IMR-90 (cell line): ENCODE measurements around the gene DCP2. TPM values are rescaled to one million over a fixed set of nuclear protein-coding genes. Genes with fewer than 3 reads are reported as not detected.

Source experiments
- ATAC-seq: fragments of 200-7000 bp; cut with Tn5 transposase; 2 replicates; pipeline ENCODE4 v1.9.1; 2020; ENCODE audit warnings: low read depth, mild to moderate bottlenecking, moderate library complexity
- BruUV-seq: library from RNA; stranded (reverse); fragments of 400-500 nt; replicated peaks from 2 replicates; lab custom pipeline; 2021; lab: Mats Ljungman, UMichigan
- CTCF ChIA-PET: fragments of 300-600 bp; formaldehyde crosslinking; extraction: SDS; loops from one replicate; lab custom pipeline; 2021; ENCODE audit warnings: antibody characterized with exemption; lab: Yijun Ruan, JAX
- POLR2A ChIA-PET: fragments of 300-600 bp; sonication (Branson Sonifier 250); formaldehyde crosslinking; loops from one replicate; lab custom pipeline; 2022; ENCODE audit warnings: antibody characterized with exemption; ENCODE audit not compliant: unreplicated experiment; lab: Charles Lee
- DNase-seq: peaks from one replicate; pipeline ENCODE4 v3.0.0; 2013
- H2AFZ ChIP-seq: replicated peaks from 2 replicates; pipeline ENCODE3; 2013; ENCODE audit warnings: low read length, mild to moderate bottlenecking; ENCODE audit not compliant: poor library complexity
- H2AK5ac ChIP-seq: 2 replicates; pipeline ENCODE4 v1.6.1; 2013; ENCODE audit warnings: low read depth, low read length, inconsistent platforms
- H2AK9ac ChIP-seq: replicated peaks from 2 replicates; pipeline ENCODE3; 2013; ENCODE audit warnings: mild to moderate bottlenecking, low read depth, low read length, moderate library complexity; ENCODE audit not compliant: poor library complexity
- H2BK120ac ChIP-seq: 2 replicates; pipeline ENCODE4 v1.6.1; 2013; ENCODE audit warnings: low read depth, low read length, inconsistent platforms
- H2BK15ac ChIP-seq: 3 replicates; pipeline ENCODE4 v1.6.1; 2013; ENCODE audit warnings: low read depth, low read length, inconsistent platforms
- H2BK20ac ChIP-seq: 2 replicates; pipeline ENCODE4 v1.6.1; 2013; ENCODE audit warnings: low read depth, mild to moderate bottlenecking, inconsistent platforms, low read length, moderate library complexity
- H2BK5ac ChIP-seq: 2 replicates; pipeline ENCODE4 v1.6.1; 2013; ENCODE audit warnings: mild to moderate bottlenecking, low read depth, low read length, inconsistent platforms; ENCODE audit not compliant: poor library complexity, severe bottlenecking
- H3K14ac ChIP-seq: replicated peaks from 2 replicates; pipeline ENCODE4 v1.6.1; 2013; ENCODE audit warnings: low read depth, low read length, inconsistent platforms
- H3K18ac ChIP-seq: 2 replicates; pipeline ENCODE4 v1.6.1; 2013; ENCODE audit warnings: low read depth, low read length, control low read depth
- H3K23ac ChIP-seq: 2 replicates; pipeline ENCODE4 v1.6.1; 2013; ENCODE audit warnings: low read depth, low read length, inconsistent platforms
- H3K27ac ChIP-seq: 2 replicates; pipeline ENCODE4 v1.5.1; 2013; ENCODE audit warnings: mild to moderate bottlenecking, control low read depth, low read length; ENCODE audit not compliant: insufficient read depth
- H3K27me3 ChIP-seq: 2 replicates; pipeline ENCODE4 v1.6.1; 2013; ENCODE audit warnings: low read length; ENCODE audit not compliant: control insufficient read depth, insufficient read depth
- H3K36me3 ChIP-seq: 2 replicates; pipeline ENCODE4 v1.6.1; 2013; ENCODE audit warnings: low read length, mixed read lengths; ENCODE audit not compliant: control insufficient read depth, insufficient read depth
- H3K4ac ChIP-seq: 2 replicates; pipeline ENCODE4 v1.6.1; 2013; ENCODE audit warnings: low read depth, low read length, inconsistent platforms
- H3K4me1 ChIP-seq: 2 replicates; pipeline ENCODE4 v1.6.1; 2013; ENCODE audit warnings: low read length, mixed read lengths; ENCODE audit not compliant: control insufficient read depth, insufficient read depth
- H3K4me2 ChIP-seq: 2 replicates; pipeline ENCODE4 v1.6.1; 2013; ENCODE audit warnings: low read depth, mild to moderate bottlenecking, control low read depth, low read length, moderate library complexity
- H3K4me3 ChIP-seq: 2 replicates; pipeline ENCODE4 v1.5.1; 2013; ENCODE audit warnings: low read depth, mild to moderate bottlenecking, control low read depth, low read length, moderate library complexity; ENCODE audit not compliant: insufficient read depth
- H3K56ac ChIP-seq: 2 replicates; pipeline ENCODE4 v1.6.1; 2013; ENCODE audit warnings: low read length, inconsistent platforms; ENCODE audit not compliant: insufficient read depth; ENCODE audit errors: extremely low read depth
- H3K79me1 ChIP-seq, 2 experiments: 2 replicates each; pipeline ENCODE4 v1.6.1; 2013; ENCODE audit warnings: low read length in 2 of 2, inconsistent platforms in 1 of 2, low read depth in 1 of 2
- H3K9ac ChIP-seq: 2 replicates; pipeline ENCODE4 v1.6.1; 2013; ENCODE audit warnings: low read depth, low read length, control low read depth
- H3K9me1 ChIP-seq: 2 replicates; pipeline ENCODE4 v1.6.1; 2013; ENCODE audit warnings: low read length, inconsistent platforms; ENCODE audit not compliant: insufficient read depth
- H3K9me3 ChIP-seq: 2 replicates; pipeline ENCODE4 v1.6.1; 2013; ENCODE audit warnings: low read length; ENCODE audit not compliant: control insufficient read depth, insufficient read depth
- H4K20me1 ChIP-seq: 2 replicates; pipeline ENCODE4 v1.6.1; 2013; ENCODE audit warnings: low read length, inconsistent platforms; ENCODE audit not compliant: insufficient read depth
- H4K5ac ChIP-seq: 2 replicates; pipeline ENCODE4 v1.6.1; 2013; ENCODE audit warnings: mild to moderate bottlenecking, low read depth, low read length, control low read depth
- H4K8ac ChIP-seq, 2 experiments: 2 replicates each; pipeline ENCODE4 v1.6.1; 2013; ENCODE audit warnings: low read depth in 2 of 2, low read length in 2 of 2, control low read depth in 1 of 2, inconsistent platforms in 1 of 2
- H4K91ac ChIP-seq: 2 replicates; pipeline ENCODE4 v1.6.1; 2013; ENCODE audit warnings: low read depth, low read length, inconsistent platforms; ENCODE audit not compliant: insufficient read depth
- BHLHE40 ChIP-seq: fragments of 150-350 bp; IDR thresholded peaks from 2 replicates; pipeline ENCODE4 v1.6.1; 2016; ENCODE audit warnings: mild to moderate bottlenecking, low read depth, low read length
- CEBPB ChIP-seq: IDR thresholded peaks from 2 replicates; pipeline ENCODE4 v1.6.1; 2012; ENCODE audit warnings: low read depth, low read length, improper control_type of control experiment
- CTCF ChIP-seq: conservative IDR thresholded peaks from 2 replicates; pipeline ENCODE4 v1.5.1; 2012; ENCODE audit warnings: mild to moderate bottlenecking, low read depth, low read length, improper control_type of control experiment
- ELK1 ChIP-seq: fragments of 150-350 bp; IDR thresholded peaks from 2 replicates; pipeline ENCODE4 v1.6.1; 2016; ENCODE audit warnings: low read depth, mild to moderate bottlenecking, low read length, moderate library complexity, borderline replicate concordance
- MAZ ChIP-seq: IDR thresholded peaks from 2 replicates; pipeline ENCODE4 v1.6.1; 2012; ENCODE audit warnings: low read depth, mild to moderate bottlenecking, low read length, improper control_type of control experiment, moderate library complexity, borderline replicate concordance
- MXI1 ChIP-seq: IDR thresholded peaks from 2 replicates; pipeline ENCODE4 v1.6.1; 2012; ENCODE audit warnings: low read depth, mild to moderate bottlenecking, low read length, moderate library complexity, borderline replicate concordance
- RCOR1 ChIP-seq: IDR thresholded peaks from 2 replicates; pipeline ENCODE4 v1.6.1; 2012; ENCODE audit warnings: mild to moderate bottlenecking, low read length, improper control_type of control experiment; ENCODE audit not compliant: insufficient replicate concordance
- RFX5 ChIP-seq: IDR thresholded peaks from 2 replicates; pipeline ENCODE4 v1.8.0; 2012; ENCODE audit warnings: low read depth, mild to moderate bottlenecking, low read length, moderate library complexity
- WGBS, 2 experiments: methylation state at CpG; one replicate each; pipeline versions ENCODE4 v1.1.5 to v1.1.7; 2013; ENCODE audit warnings: missing lambda C conversion rate in 2 of 2; ENCODE audit not compliant: insufficient read length in 1 of 2; ENCODE audit errors: extremely low coverage in 2 of 2; 5-methylcytosine and 5-hydroxymethylcytosine counted together
- dilution Hi-C: fragments of 300-500 bp; cut with HindIII; formaldehyde crosslinking; loops from one replicate; pipeline ENCODE4 v1.14.3; 2018; ENCODE audit warnings: low sequenced_read_pairs; ENCODE audit not compliant: unreplicated experiment
- in situ Hi-C: fragments of 300-500 bp; cut with MboI; formaldehyde crosslinking; loops from 3 replicates; pipeline ENCODE4 v1.14.3; 2019; ENCODE audit warnings: low sequenced_read_pairs, inconsistent platforms, mixed read lengths
- intact Hi-C: fragments of 100-400 bp; cut with micrococcal nuclease; formaldehyde crosslinking; loops from 2 replicates; pipeline ENCODE4 v1.10.0; 2022
- polyA plus RNA-seq, 3 experiments: library from polyadenylated mRNA; depleted of rRNA; stranded (reverse); fragments of >200 nt; gene quantifications; 2 replicates each; pipeline ENCODE4 v1.2.3, GENCODE V29; 2012; ENCODE audit warnings: low replicate concordance in 1 of 3
- total RNA-seq: library from RNA; depleted of rRNA; stranded (reverse); fragments of >200 nt; gene quantifications from 2 replicates; pipeline ENCODE4 v1.2.3, GENCODE V29; 2012

Gene DCP2
- total and polyA plus RNA-seq, 2 of the 4 experiments (the other 2 are of a cell fraction), result 6.9 to 18.6 TPM

GRCh38 chr5:113063927-113064326, 87.3 kb downstream of the DCP2 start:
- Histone ChIP-seq H2BK120ac (no peak overlapping the region), H2BK5ac (no peak overlapping the region), H4K91ac (no peak overlapping the region), H3K79me1 (peaks cover 0 to 7% of the 10 kb centered on the region in 2 experiments; a peak in 2 of 4 replicates), H3K56ac (no peak overlapping the region), H3K9ac (no peak overlapping the region), H3K18ac (no peak overlapping the region), H3K4me2 (no peak overlapping the region), H3K9me3 (no peaks in the 10 kb centered on the region), H3K27me3 (no peaks in the 10 kb centered on the region), H3K23ac (no peak overlapping the region), H2BK20ac (no peak overlapping the region), H3K4me3 (no peak overlapping the region), H3K4ac (peak overlapping the region; percentile 11; the same call in 1 of the 2 replicates), H4K20me1 (no peaks in the 10 kb centered on the region), H2AFZ (no peak overlapping the region), H3K14ac (no peak overlapping the region), H2AK9ac (no peak overlapping the region), H3K4me1 (peaks cover 31% of the 10 kb centered on the region), H4K5ac (no peak overlapping the region), H3K9me1 (peaks cover 29% of the 10 kb centered on the region), H3K27ac (no peak overlapping the region), H3K36me3 (peaks cover 45% of the 10 kb centered on the region), H4K8ac (no peak overlapping the region), H2AK5ac (peak overlapping the region; percentile 46; the same call in 1 of the 2 replicates), H2BK15ac (no peak overlapping the region; the same call in 2 of the 3 replicates)
- intact Hi-C loops (loop anchor here (10.0 kb wide), 1 partner anchor 231 kb away; no protein-coding TSS in a partner anchor), in situ Hi-C loops (no loop called here), dilution Hi-C loops (no loop called here)
- ATAC-seq (no peak), DNase-seq (no peak)
- POLR2A ChIA-PET, result no interaction called here
- WGBS, 2 experiments, result 92% methylated on average over 9 of the region's 12 CpGs; no CpG with 5 or more reads in 1 of the 2 experiments
- BruUV-seq, result no TSS peak
- CTCF ChIA-PET, result no interaction called here
- TF ChIP-seq MAZ (no peak), RCOR1 (no peak), CEBPB (no peak), CTCF (no peak), RFX5 (no peak), BHLHE40 (no peak), MXI1 (no peak), ELK1 (no peak)
